NAMALWA (cell line): ENCODE measurements around the gene PLD5.
"Not testable (repeated sequence)": the region's sequence is repeated elsewhere in the genome, so short reads cannot be mapped to it uniquely, and the experiment has no call there.

Experiments
- DNase-seq: peaks from one replicate; pipeline ENCODE4 v3.0.0-alpha.2; 2015; ENCODE audit warnings: low spot score

The PLD5 gene

DNA sequence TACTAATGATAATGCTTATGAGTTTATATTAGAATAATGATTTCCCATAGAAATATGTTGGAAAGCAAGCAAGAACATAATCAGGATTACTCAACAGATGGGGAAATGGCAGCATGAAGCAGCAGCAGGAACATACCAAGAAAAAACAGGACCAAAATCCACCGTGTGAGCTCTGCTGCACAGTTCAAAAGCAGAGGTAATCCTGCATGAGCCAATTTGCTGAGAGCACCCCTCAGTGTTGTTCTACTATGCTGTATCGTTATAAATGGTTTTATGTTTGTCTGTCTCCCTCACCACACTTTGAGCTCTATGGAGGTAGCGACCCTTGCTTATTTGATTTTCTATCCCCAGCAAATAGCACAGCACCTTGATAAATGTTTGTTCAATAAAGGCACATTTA is 246.1 kb downstream of the PLD5 start:
- DNase-seq, result not testable (repeated sequence)

DNA sequence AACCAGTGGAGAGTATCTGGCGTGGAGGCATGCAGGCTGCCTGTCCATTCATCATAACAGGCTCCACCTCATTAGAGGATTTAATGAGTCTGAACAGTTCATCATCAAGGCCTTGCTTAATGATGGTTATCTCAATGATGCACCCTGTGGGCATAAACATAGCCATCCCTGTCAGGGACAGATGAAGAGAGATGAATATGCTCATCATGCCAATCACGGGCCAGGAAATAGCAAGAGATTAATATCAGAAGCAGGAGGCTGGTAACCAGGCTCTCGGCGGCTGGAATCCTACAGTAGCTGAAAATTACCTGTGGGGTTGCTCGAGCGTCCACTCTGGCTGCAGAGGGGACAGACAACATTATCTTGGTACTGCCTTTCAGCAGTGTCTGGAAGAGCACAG is 247.7 kb downstream of the PLD5 start:
- DNase-seq, result not testable (repeated sequence)

DNA sequence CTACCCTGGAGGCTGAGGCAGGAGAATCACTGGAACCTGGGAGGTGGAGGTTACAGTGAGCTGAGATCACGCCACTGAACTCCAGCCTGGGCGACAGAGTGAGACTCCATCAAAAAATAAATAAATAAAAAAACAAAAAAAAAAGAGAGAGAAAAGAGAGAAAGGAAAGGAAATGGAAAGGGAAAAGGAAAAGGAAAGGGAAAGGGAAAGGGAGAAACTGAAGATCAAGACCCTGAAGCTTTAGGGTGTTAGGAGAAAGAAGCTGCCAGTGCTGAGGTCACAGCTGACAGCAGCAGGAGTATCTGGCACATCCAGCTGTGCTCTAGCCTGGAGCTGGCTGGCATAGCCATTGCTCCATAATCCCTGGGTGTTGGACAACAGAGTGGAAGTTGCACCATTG is 257.5 kb downstream of the PLD5 start:
- DNase-seq, result not testable (repeated sequence)

DNA sequence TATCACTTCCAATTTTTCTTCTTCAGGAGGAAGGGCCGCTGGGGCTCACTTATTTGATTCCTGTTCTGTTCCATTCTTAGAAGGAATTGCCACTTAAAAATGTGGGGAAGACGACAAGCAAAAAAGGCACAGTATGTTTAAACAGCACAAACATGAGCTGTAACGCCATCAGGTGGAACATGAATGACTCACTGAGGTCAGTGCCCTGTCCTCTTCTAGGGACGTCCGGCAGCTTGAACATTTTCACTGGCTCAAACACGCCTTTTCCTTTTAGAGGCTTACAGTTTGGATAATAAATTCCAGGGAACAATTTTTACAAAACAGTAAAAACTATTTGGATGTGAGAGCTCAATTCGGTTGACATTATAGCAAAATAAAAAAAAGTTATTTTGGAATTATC is 260.1 kb downstream of the PLD5 start:
- not testable (repeated sequence) for DNase-seq

DNA sequence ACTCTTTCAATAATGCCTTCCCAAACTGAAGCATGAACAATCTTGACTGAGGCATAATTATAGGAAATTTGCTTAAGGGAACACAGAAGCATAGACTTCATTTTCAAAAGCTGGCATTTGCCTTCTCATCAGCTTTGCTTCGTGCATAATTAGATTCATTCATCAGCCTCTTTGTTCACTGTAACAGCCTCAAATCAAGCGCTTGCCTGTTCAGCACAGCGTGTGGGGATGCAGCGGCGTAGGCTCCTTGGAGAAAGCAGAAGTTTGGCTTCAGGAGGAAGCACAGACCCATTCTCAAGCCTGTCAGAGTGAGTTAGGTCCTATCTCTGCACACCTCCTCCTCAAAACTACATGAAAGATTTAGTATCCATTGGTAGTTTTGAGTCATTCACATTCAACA is 279.2 kb downstream of the PLD5 start:
- no peak for DNase-seq

DNA sequence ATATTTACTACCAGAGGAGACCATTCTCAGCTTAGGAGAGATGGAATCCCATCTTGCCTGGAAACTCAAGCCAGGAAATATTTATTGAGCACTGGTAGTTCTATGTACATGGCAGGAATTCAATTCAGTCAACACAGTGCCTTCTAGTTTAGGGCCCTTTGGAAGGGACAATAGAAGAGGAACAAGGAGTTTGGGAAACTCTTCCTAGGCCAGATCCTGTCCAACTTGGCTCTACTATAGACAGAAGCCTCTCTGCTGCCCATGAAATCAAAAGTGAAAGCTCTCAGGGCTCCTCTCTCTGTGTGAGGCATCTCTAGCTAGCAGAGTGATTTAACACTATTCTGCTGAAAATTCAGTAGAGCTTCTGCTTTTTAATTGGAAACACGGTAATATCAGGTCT is 281.0 kb downstream of the PLD5 start:
- DNase-seq, result no peak

DNA sequence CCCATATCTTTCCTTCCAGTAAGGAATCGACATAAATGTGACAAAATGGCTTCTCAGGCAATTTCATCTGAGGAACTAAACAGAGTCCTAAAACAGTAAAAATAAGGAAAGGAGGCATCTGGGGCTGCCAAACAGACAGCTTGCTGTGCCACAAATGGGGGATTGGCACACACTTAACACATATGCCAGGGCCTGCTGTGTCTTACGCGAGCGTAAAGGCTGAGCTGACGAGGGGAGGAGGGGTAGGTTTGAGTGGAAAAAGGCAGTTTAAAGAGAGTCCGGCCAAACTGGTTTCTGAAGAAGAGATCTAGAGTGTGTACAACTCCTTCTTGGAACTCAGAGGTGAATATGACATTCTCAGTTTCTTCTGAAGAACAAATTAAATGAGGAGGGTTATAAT is 281.5 kb downstream of the PLD5 start:
- no peak for DNase-seq

DNA sequence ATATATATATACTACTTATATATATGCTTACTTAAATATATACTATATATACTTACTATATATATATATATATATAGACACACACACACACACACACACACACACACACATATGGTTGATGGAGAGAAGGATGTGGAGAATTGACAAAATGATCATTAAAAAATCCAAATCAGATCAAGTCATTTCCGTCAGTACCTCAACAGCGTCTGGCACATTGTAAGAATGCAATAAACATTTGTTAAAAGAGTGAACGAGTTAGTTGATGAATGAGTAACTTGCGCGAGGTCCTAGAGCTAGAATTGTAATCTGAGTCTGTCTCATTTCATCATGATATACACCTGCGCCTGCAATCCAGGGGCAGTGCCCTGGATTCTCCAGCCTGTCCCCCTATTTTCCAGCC is 282.6 kb downstream of the PLD5 start:
- DNase-seq, result no peak

DNA sequence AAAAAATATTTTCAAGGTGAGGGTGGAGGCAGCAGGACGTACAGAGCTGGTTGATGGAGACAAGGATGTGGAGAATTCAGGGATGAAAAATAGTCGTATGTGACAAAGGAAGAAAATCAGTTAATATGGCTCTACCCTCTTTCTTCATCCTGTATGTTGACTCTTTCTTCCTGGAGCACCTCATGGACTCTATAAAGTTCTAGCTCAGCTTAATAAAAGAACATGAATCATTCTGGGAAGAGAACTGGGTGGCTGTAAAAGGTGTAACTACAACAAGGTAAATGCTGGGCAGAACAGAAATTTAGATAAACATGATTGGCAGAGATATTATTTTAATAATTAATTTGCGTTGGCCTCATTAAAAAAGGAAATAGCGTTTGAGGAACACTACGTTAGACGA is 283.8 kb downstream of the PLD5 start:
- no peak for DNase-seq

DNA sequence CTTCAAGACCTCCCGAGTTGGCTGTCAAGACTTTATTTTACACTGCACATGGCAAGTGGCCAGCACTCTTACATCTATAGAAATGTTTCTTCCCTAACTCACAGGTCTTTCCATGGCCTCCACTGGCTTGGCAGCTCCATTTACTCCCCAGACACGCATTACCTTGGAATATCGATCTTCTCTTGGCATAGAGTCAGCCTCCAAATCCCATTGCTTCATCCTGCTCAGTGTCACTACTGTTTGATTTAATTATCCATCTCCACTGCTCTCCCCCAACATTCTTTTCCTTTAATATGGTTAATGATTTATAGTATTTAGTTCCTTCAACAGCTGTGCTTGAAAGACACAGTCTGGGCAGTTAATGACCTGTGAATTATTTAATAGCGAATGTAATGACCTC is 284.4 kb downstream of the PLD5 start:
- no peak for DNase-seq

DNA sequence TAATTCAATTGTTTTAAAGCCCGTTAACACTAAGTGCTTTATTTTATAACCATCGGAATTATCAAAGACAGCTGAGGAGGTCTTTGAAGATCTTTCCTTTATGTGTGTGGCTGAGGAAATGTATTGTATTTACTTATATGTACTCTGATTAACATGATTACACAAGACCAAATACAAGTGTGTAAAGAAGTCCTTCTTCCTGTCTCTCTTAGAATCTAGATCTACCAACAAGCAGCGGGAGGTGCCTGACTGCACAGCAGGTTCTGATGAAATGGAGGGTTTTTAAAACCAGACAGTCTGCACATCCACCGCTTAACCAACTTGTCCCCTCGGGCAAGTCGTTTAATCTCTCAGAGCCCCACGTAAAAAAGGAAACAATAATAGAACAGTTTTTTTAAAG is 285.1 kb downstream of the PLD5 start:
- no peak for DNase-seq

DNA sequence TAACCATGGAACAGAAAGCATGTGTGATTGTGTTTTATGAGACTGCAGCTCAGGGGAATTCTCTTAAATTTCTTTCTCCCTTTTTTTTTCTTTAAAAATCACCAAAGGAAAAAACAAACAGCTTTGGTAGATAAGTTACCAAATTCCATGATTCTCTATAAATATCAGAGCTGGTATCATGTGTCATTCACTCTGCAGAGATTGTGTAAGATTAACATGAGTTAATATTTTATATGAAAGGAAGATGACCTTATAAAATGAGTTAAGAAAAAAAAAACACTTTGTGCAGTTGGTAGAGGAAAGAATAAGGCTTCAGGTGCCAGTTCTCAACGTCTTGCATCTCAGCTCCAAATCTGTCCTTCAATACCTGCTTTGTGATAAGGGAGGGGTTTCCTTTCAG is 287.4 kb downstream of the PLD5 start:
- DNase-seq, result no peak

DNA sequence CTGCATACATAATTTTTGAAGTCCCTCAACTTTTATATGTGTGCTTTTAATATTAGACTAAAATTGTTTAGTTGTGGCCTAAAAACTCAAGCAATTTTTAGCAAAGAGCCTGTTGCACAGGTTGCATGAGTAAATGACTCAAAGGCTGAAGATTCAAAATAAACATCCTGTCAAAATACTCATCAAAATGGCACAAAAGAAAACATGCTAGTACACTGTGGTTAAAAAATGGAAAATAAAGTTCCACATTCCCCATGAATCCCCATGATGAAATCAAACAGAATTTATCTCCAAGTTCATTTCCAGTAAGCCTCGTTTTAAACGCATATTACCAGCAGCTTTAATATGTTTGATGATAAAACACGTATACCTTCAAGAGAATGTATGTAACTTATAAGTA is 295.5 kb downstream of the PLD5 start:
- no peak for DNase-seq

DNA sequence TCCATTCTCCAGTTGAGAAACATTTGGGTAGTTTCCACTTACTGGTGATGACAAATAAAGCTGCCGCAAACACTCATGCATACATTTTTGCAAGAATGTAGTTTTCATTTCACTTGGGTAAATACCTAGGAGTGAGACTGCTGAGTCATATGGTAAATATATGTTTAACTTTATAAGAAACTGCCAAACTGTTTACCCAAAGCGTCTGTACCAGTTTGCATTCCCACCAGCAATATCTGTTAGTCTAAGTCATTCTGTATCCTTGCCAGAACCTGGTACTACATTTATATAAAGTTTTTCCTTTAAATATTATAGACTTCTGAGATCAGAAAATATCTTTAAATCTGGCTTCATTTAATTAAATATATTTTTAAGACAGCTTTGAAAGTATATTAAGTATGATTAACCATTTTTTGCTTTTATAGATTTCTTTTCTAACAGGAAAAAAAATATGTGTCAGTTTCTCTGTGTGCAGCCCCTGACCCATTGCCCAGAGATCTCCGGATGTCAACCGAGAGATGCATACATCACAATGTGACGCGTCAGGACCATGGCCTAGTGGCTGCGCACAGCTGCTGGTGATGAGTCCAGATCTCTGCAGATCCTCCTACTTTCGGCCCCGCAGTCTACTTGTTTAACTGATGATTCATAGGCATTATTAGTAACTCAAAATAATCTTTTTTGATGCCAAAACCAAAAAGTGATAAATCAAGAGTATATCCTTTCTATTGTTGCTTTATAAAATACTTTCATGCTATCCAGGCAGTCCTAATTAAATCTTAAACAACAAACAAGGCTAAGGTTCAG is 298.5 kb downstream of the PLD5 start:
- no peak for DNase-seq

DNA sequence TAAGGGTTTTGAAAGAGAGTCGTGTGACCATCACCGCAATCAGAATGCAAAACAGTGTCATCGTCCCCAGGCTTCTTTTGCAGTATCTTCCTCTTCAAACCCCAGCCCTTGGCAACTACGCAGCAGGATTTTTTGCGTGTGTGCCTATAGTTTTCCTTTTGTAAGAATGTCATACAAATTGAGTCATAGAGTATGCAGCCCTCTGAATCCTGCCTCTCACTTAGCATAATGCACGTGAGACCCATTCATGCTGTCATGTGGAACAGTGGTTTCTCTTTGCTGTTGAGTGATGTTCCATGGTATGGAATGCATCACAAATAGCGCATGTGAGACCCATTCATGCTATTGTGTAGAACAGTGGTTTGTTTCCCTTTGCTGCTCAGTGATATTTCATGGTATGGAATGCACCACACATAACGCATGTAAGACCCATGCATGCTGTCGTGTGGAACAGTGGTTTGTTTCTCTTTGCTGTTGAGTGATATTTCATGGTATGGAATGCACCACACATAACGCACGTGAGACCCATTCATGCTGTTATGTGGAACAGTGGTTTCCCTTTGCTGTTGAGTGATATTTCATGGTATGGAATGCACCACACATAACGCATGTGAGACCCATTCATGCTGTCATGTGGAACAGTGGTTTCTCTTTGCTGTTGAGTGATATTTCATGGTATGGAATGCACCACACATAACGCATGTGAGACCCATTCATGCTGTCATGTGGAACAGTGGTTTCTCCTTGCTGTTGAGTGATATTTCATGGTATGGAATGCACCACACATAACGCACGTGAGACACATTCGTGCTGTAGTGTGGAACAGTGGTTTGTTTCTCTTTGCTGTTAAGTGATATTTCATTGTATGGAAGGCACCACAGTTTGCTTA is 299.4 kb downstream of the PLD5 start:
- DNase-seq, result not testable (repeated sequence)

DNA sequence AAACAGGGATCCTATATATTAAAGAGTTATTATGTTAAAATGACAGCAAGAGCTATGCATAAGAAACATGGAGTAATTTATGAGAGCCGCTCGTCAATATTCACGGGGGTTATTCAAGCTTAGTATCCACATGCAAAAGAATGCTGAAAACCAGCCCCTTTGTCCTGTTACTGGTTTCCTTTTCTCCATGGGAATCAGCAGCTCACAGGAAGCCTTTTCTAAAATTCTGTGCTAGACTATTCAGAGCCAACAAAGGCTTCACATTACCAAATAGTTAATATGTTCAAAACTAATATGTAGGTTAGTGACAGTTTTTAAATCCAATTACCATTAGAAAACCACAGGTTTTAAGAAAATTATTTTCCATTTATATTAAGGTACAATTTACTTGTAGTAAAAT is 300.0 kb downstream of the PLD5 start:
- DNase-seq, result no peak

DNA sequence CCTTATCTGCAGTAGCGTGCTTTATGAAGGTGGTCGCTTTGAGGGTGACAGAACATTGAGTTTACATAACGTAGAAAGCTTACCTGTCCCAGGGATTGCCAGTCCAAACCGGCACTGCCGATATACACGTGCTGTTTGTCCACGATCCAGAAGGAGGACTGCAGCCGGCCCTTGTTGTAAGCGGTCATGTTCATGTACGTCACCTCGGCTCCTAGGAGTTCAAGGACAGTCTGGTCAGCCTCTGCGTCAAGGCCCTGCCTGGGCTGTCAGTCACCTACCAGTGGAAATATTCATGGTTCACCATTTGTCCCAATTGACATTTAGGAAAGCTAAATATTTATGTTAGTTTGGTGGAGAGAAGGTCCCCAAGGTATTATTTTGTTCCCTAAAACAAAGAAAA is 304.6 kb downstream of the PLD5 start:
- no peak for DNase-seq

DNA sequence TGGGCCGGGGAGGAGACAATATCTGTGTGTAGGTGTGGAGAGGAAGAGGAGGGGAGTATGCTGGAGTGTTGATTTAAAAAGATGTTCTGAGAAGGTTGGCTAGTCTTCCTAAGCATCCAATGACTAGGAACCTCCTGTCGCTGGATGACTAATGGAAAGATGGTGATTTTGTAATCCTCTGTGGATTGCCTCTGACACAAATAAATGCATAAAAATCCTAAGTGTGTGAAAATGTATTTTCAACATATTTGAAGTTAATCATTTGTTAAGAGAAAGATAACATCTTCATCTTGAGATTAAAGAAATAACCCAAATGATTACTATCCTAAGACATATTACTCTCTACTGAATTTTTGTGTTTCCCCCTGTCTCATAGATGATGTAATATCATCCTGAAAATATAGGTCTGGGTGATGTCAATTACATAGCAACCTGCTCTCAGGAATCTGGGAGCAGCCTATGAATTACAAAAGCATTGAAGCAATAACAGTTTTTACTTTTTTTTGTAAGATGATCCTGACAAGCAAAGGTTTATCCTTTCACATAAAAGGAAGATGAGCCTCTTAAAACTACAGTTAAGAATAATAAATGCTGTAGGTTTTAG is 305.1 kb downstream of the PLD5 start:
- no peak for DNase-seq

DNA sequence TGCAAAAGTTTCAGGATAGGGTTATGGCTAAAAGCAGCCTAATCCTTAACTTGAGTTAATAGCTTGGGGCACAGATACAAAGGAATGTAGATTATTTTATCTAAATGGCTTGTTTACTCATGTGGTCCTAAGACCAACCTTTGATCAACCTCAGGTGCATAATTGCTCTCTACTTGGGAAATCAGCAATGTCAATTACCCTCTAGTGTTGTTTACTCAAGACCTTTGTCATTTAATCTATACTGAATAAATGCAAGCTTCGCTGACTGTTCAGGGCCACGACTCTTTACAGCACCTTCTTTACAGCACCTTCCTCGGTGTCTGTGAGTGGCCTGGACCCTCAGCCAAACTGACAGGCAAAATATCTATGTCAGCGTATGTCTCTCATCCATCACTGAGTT is 308.1 kb downstream of the PLD5 start:
- DNase-seq, result no peak

DNA sequence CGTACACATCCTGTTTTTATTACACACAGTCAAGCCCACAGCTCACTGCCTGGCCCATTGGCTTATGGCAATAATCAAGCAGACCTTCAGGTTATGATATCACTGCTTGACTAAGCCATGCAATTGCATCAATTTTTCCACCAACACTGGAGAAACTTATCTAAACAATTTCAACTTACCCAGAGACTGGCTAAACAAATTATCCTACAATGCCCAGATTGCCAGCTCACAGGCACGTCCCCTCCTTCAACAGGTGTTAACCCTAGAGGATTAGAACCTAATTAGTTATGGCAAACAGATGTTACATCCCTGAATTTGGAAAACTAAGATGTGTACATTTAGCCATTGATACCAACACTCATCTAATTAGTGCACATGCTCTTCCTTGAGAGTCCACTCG is 310.0 kb downstream of the PLD5 start:
- DNase-seq, result not testable (repeated sequence)

DNA sequence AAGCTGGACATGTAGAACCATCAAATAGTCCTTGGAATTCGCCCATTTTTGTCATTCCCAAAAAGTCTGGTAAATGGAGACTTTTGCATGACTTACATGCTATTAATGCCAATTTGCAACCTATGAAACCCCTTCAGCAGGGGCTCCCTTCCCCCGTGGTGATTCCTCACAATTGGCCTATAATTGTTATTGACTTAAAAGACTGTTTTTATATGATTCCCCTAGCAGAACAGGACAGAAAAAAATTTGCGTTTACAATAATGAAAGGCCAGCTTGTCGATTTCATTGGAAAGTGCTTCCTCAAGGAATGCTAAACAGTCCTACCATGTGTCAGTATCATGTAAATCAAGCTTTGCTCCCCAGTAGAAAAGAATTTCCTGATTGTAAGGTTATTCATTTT is 311.5 kb downstream of the PLD5 start:
- DNase-seq, result not testable (repeated sequence)

DNA sequence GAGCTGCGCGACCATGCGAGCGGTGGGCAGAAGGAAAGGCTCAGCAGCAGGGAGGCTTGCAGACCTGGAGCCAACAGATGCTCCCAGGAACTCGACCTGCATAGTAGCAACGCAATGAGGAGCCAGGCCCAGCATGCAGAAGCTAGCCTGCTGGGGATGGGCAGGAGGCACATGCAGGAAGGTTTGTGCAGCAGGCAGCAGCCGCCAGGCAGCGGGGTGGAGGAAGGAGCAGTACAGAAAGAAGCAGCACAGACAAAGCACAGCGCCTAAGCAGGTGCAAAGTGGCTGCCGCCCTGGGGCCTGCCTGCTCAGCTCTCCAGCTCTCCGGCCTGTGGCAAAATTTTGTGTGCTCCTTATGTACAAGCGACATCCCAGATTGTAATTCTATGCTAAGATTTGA is 312.1 kb downstream of the PLD5 start:
- DNase-seq, result no peak
